Measurements from ENCODE around the gene TRMT61B. TPM values are rescaled to one million over a fixed set of nuclear protein-coding genes. Genes with fewer than 3 reads are reported as not detected.

The TRMT61B gene
- total and polyA plus RNA-seq, 9 of the 15 experiments (the other 6 are each of a cell fraction or from before 2014, with no cell fraction given), result 13.2 to 28.3 (median 19.5) TPM

DNA sequence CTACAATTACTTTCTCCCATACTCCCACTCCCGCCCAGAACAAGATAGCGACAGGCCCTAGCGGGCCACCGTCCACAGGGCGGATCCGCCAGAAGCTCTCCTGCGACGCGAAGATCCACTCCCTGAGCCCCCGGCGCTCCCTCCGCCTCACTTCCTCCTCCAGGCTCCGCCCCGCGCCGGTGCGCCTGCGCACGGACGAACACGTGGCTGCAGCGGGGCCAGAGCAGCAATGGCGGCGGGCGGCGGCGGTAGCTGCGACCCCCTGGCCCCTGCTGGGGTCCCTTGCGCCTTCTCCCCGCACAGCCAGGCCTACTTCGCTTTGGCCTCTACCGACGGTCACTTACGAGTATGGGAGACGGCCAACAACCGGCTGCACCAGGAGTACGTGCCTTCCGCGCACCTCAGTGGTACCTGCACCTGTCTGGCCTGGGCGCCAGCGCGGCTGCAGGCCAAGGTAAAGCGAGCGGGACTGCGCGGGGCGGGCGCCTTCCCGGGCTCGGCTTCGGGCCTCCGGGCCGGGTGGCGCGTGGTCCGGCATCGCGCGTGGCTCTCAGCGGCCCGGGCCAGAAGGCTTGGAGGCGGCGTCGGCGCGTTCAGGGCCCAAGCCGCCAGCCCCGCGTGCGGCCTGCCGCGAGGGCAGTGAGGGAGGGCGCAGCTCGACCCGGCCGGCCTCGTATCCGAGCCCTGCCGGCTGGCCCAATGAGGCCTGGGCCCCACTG, 24.5 kb upstream of the TRMT61B start, which contains the start of gene WDR43 (continued):
- TF ChIP-seq, protein P1, sequence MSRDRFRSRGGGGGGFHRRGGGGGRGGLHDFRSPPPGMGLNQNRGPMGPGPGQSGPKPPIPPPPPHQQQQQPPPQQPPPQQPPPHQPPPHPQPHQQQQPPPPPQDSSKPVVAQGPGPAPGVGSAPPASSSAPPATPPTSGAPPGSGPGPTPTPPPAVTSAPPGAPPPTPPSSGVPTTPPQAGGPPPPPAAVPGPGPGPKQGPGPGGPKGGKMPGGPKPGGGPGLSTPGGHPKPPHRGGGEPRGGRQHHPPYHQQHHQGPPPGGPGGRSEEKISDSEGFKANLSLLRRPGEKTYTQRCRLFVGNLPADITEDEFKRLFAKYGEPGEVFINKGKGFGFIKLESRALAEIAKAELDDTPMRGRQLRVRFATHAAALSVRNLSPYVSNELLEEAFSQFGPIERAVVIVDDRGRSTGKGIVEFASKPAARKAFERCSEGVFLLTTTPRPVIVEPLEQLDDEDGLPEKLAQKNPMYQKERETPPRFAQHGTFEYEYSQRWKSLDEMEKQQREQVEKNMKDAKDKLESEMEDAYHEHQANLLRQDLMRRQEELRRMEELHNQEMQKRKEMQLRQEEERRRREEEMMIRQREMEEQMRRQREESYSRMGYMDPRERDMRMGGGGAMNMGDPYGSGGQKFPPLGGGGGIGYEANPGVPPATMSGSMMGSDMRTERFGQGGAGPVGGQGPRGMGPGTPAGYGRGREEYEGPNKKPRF (IDR thresholded peaks at IDR 0.05; ENCODE audit: low read depth, low read length), result no peak
- TF ChIP-seq ZNF217 (CRISPR knock-in tag; IDR thresholded peaks at IDR 0.05), result no peak
- TF ChIP-seq HEY1 (CRISPR knock-in tag; IDR thresholded peaks at IDR 0.05; ENCODE audit: borderline replicate concordance), result no peak
- TF ChIP-seq, protein P2, sequence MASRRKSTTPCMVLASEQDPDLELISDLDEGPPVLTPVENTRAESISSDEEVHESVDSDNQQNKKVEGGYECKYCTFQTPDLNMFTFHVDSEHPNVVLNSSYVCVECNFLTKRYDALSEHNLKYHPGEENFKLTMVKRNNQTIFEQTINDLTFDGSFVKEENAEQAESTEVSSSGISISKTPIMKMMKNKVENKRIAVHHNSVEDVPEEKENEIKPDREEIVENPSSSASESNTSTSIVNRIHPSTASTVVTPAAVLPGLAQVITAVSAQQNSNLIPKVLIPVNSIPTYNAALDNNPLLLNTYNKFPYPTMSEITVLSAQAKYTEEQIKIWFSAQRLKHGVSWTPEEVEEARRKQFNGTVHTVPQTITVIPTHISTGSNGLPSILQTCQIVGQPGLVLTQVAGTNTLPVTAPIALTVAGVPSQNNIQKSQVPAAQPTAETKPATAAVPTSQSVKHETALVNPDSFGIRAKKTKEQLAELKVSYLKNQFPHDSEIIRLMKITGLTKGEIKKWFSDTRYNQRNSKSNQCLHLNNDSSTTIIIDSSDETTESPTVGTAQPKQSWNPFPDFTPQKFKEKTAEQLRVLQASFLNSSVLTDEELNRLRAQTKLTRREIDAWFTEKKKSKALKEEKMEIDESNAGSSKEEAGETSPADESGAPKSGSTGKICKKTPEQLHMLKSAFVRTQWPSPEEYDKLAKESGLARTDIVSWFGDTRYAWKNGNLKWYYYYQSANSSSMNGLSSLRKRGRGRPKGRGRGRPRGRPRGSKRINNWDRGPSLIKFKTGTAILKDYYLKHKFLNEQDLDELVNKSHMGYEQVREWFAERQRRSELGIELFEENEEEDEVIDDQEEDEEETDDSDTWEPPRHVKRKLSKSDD (conservative IDR thresholded peaks at IDR 0.05; ENCODE audit: low read length), result no peak; the same call in 1 of the 2 replicates
- no peak for TF ChIP-seq ZNF695 (CRISPR knock-in tag; IDR thresholded peaks at IDR 0.05)
- no peak for TF ChIP-seq ARHGAP35 (IDR thresholded peaks at IDR 0.05; ENCODE audit: partially characterized antibody)
- TF ChIP-seq RBM14 (IDR thresholded peaks at IDR 0.05; ENCODE audit: borderline replicate concordance, insufficient read depth, low read depth, low read length), result no peak
- TF ChIP-seq ATF1 (CRISPR knock-in tag; IDR thresholded peaks at IDR 0.05), result peak; percentile 58; the same call in 1 of the 2 replicates
- TF ChIP-seq ATF1 (tag; IDR thresholded peaks at IDR 0.05), result peak; percentile 90
- peak; percentile 80 for TF ChIP-seq TGIF2 (CRISPR knock-in tag; IDR thresholded peaks at IDR 0.05)
- TF ChIP-seq CXXC5 (CRISPR knock-in tag; IDR thresholded peaks at IDR 0.05), result peak; percentile 49; the same call in 1 of the 2 replicates
- TF ChIP-seq, protein P3, sequence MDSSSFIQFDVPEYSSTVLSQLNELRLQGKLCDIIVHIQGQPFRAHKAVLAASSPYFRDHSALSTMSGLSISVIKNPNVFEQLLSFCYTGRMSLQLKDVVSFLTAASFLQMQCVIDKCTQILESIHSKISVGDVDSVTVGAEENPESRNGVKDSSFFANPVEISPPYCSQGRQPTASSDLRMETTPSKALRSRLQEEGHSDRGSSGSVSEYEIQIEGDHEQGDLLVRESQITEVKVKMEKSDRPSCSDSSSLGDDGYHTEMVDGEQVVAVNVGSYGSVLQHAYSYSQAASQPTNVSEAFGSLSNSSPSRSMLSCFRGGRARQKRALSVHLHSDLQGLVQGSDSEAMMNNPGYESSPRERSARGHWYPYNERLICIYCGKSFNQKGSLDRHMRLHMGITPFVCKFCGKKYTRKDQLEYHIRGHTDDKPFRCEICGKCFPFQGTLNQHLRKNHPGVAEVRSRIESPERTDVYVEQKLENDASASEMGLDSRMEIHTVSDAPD (CRISPR knock-in tag; IDR thresholded peaks at IDR 0.05), result no peak
- TF ChIP-seq, protein P4, sequence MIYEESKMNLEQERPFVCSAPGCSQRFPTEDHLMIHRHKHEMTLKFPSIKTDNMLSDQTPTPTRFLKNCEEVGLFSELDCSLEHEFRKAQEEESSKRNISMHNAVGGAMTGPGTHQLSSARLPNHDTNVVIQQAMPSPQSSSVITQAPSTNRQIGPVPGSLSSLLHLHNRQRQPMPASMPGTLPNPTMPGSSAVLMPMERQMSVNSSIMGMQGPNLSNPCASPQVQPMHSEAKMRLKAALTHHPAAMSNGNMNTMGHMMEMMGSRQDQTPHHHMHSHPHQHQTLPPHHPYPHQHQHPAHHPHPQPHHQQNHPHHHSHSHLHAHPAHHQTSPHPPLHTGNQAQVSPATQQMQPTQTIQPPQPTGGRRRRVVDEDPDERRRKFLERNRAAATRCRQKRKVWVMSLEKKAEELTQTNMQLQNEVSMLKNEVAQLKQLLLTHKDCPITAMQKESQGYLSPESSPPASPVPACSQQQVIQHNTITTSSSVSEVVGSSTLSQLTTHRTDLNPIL (CRISPR knock-in tag; IDR thresholded peaks at IDR 0.05), result no peak
- no peak for TF ChIP-seq MCM7 (IDR thresholded peaks at IDR 0.05)
- TF ChIP-seq, protein P5, sequence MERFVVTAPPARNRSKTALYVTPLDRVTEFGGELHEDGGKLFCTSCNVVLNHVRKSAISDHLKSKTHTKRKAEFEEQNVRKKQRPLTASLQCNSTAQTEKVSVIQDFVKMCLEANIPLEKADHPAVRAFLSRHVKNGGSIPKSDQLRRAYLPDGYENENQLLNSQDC (CRISPR knock-in tag; IDR thresholded peaks at IDR 0.05), result no peak
- TF ChIP-seq NFATC3 (IDR thresholded peaks at IDR 0.05), result no peak
- no peak for TF ChIP-seq LARP7 (IDR thresholded peaks at IDR 0.05)
- TF ChIP-seq FOXM1 (IDR thresholded peaks at IDR 0.05; ENCODE audit: low read depth), result peak; percentile 98
- peak; percentile 48; the same call in 1 of the 2 replicates for TF ChIP-seq FOXM1 (CRISPR knock-in tag; IDR thresholded peaks at IDR 0.05; ENCODE audit: low read depth)
- no peak for TF ChIP-seq PTBP1 (IDR thresholded peaks at IDR 0.05; ENCODE audit: low read depth, low read length)
- peak; percentile 79; the same call in 1 of the 2 replicates for TF ChIP-seq ELF2 (CRISPR knock-in tag; IDR thresholded peaks at IDR 0.05)
